ENCODE measurements around the gene HSPBP1.

GRCh38 chr19:55229145-55229788, 50.6 kb downstream of the HSPBP1 start:
- TF ChIP-seq GATA3 (IDR thresholded peaks at IDR 0.05; ENCODE audit: low read depth, low read length): no peak
- no peak for TF ChIP-seq GATA2 (IDR thresholded peaks at IDR 0.05; ENCODE audit: low read depth, low read length)

Measured in SH-SY5Y (cell line).